K562 (cell line): ENCODE results near the gene RARS1. TPM values are rescaled to one million over a fixed set of nuclear protein-coding genes. Genes with fewer than 3 reads are reported as not detected.

Experiments used
- ATAC-seq: fragments of 200-7000 bp; cut with Tn5 transposase; 3 replicates; pipeline ENCODE4 v1.9.1; 2020; ENCODE audit warnings: moderate library complexity
- BruUV-seq: library from RNA; stranded (reverse); fragments of 400-500 nt; replicated peaks from 2 replicates; lab custom pipeline; 2021; lab: Mats Ljungman, UMichigan
- CTCF ChIA-PET: fragments of 300-600 bp; formaldehyde crosslinking; extraction: SDS; loops from one replicate; lab custom pipeline; 2021; ENCODE audit warnings: low intra/inter-chr PET ratio; lab: Yijun Ruan, JAX
- POLR2A ChIA-PET: fragments of 300-600, 350-650 bp; sonication (Branson Sonifier 250); formaldehyde crosslinking; extraction: SDS; loops from one replicate; lab custom pipeline; 2021; ENCODE audit warnings: antibody characterized with exemption, inconsistent platforms; lab: Yijun Ruan, JAX
- DNase-seq, 4 experiments: peaks; one replicate each; pipeline versions ENCODE4 v3.0.0 to v3.0.0-alpha.2; 2011 to 2018; ENCODE audit warnings: low spot score in 3 of 4, mixed read lengths in 3 of 4; ENCODE audit errors: extremely low read depth in 1 of 4
- FAIRE-seq: peaks from 2 replicates; lab custom pipeline; 2011; peaks lifted over from hg19 to GRCh38; lab: Jason Lieb, UNC
- H2AFZ ChIP-seq: 2 replicates; pipeline ENCODE4 v1.6.0; 2011; ENCODE audit warnings: low read depth, low read length, control low read depth, inconsistent platforms
- H3K27ac ChIP-seq: fragments of 200-600 bp; 3 replicates; pipeline ENCODE4 v1.8.0; 2011; ENCODE audit warnings: low read depth, mild to moderate bottlenecking, control low read depth, inconsistent platforms, low read length, moderate library complexity, mixed read lengths; ENCODE audit errors: extremely low read depth
- H3K27me3 ChIP-seq, 2 experiments: fragments of 300-600 bp in 1 of 2; 2 replicates in 1 of 2; 3 replicates in 1 of 2; pipeline versions ENCODE4 v1.6.0 to v1.8.0; 2011; ENCODE audit warnings: inconsistent platforms in 2 of 2, low read length in 2 of 2, mild to moderate bottlenecking in 1 of 2, mixed read lengths in 1 of 2, moderate library complexity in 1 of 2; ENCODE audit not compliant: control insufficient read depth in 2 of 2, insufficient read depth in 2 of 2
- H3K36me3 ChIP-seq: fragments of 300-600 bp; 3 replicates; pipeline ENCODE4 v1.8.0; 2011; ENCODE audit warnings: mild to moderate bottlenecking, low read length, inconsistent platforms; ENCODE audit not compliant: control insufficient read depth, insufficient read depth
- H3K4me1 ChIP-seq, 2 experiments: fragments of 200-600 bp in 1 of 2; replicated peaks in 1 of 2; 2 replicates in 1 of 2; 3 replicates in 1 of 2; pipeline versions ENCODE4 v1.5.1 to v1.8.0; 2011; ENCODE audit warnings: inconsistent platforms in 2 of 2, low read length in 2 of 2, mild to moderate bottlenecking in 1 of 2, mixed read lengths in 1 of 2, moderate library complexity in 1 of 2; ENCODE audit not compliant: control insufficient read depth in 2 of 2, insufficient read depth in 2 of 2
- H3K4me2 ChIP-seq: 2 replicates; pipeline ENCODE4 v1.6.1; 2011; ENCODE audit warnings: low read length, control low read depth, inconsistent platforms, mixed read lengths; ENCODE audit not compliant: insufficient read depth
- H3K4me3 ChIP-seq: fragments of 200-600 bp; sonication (generic), shearing (Covaris generic); 2 replicates; pipeline ENCODE4 v1.5.1; 2016; ENCODE audit warnings: control low read depth, inconsistent platforms
- H3K79me2 ChIP-seq: fragments of 200-600 bp; 3 replicates; pipeline ENCODE4 v1.8.0; 2011; ENCODE audit warnings: low read length, inconsistent platforms; ENCODE audit not compliant: control insufficient read depth, insufficient read depth
- H3K9ac ChIP-seq, 2 experiments: 2 replicates each; pipeline versions ENCODE4 v1.6.0 to v1.6.1; 2011; ENCODE audit warnings: low read depth in 2 of 2, low read length in 2 of 2, control low read depth in 1 of 2, inconsistent platforms in 1 of 2, mild to moderate bottlenecking in 1 of 2, mixed read lengths in 1 of 2; ENCODE audit not compliant: insufficient read depth in 1 of 2
- H3K9me1 ChIP-seq: one replicate; pipeline ENCODE4 v1.6.0; 2011; ENCODE audit warnings: inconsistent platforms, mild to moderate bottlenecking, low read length, moderate library complexity; ENCODE audit not compliant: control insufficient read depth, insufficient read depth
- H3K9me3 ChIP-seq: replicated peaks from 2 replicates; pipeline ENCODE4 v1.5.1; 2011; ENCODE audit warnings: low read depth, low read length, inconsistent platforms; ENCODE audit not compliant: control insufficient read depth, insufficient read depth
- H4K20me1 ChIP-seq: replicated peaks from 2 replicates; pipeline ENCODE4 v1.6.1; 2011; ENCODE audit warnings: low read length, inconsistent platforms, mixed read lengths; ENCODE audit not compliant: control insufficient read depth, insufficient read depth
- CREB3 ChIP-seq: fragments of 450-650 bp; conservative IDR thresholded peaks from 2 replicates; pipeline ENCODE4 v1.6.1; 2016; ENCODE audit warnings: missing genetic modification characterization, low read depth, mild to moderate bottlenecking, missing compliant biosample characterization, moderate library complexity
- CTBP1 ChIP-seq: fragments of 450-650 bp; IDR thresholded peaks from 2 replicates; pipeline ENCODE4 v1.6.1; 2016; ENCODE audit warnings: borderline replicate concordance
- DPF2 ChIP-seq: fragments of 450-650 bp; IDR thresholded peaks from 2 replicates; pipeline ENCODE4 v1.6.1; 2016
- KAT7 ChIP-seq: sonication (generic); formaldehyde crosslinking; IDR thresholded peaks from 2 replicates; pipeline ENCODE4 v1.8.0; 2022; ENCODE audit warnings: missing genetic modification reagents, mild to moderate bottlenecking, borderline replicate concordance
- KDM1A ChIP-seq, 2 experiments: fragments of 450-650 bp; IDR thresholded peaks; 2 replicates each; pipeline ENCODE4 v1.6.1; 2016; ENCODE audit warnings: mild to moderate bottlenecking in 2 of 2
- L3MBTL2 ChIP-seq: fragments of 450-650 bp; IDR thresholded peaks from 2 replicates; pipeline ENCODE4 v1.6.1; 2016; ENCODE audit warnings: mild to moderate bottlenecking, moderate library complexity
- TAL1 ChIP-seq: fragments of 450-650 bp; IDR thresholded peaks from 2 replicates; pipeline ENCODE4 v1.6.1; 2016; ENCODE audit warnings: mild to moderate bottlenecking
- TCFL5 ChIP-seq: fragments of 250-450 bp; sonication (Bioruptor Pico); conservative IDR thresholded peaks from 2 replicates; pipeline ENCODE4 v1.6.1; 2021; ENCODE audit warnings: mild to moderate bottlenecking, moderate library complexity, matching md5 sums
- ZBTB26 ChIP-seq: fragments of 450-650 bp; formaldehyde crosslinking; IDR thresholded peaks from 2 replicates; pipeline ENCODE4 v1.4.0; 2022; ENCODE audit warnings: missing genetic modification characterization
- ZNF263 ChIP-seq: sonication (generic); formaldehyde crosslinking; IDR thresholded peaks from 2 replicates; pipeline ENCODE4 v1.8.0; 2022; ENCODE audit warnings: mild to moderate bottlenecking, missing genetic modification reagents, borderline replicate concordance
- in situ Hi-C: fragments of 300-500 bp; cut with MboI; formaldehyde crosslinking; loops from 4 replicates; pipeline ENCODE4 v1.15.0; 2018; ENCODE audit warnings: inconsistent platforms, mixed read lengths
- intact Hi-C: fragments of 100-400 bp; cut with micrococcal nuclease; formaldehyde crosslinking; loops from 2 replicates; pipeline ENCODE4 v1.14.2; 2022
- polyA plus RNA-seq, 8 experiments: library from polyadenylated mRNA; depleted of rRNA in 4 of 8; stranded (reverse) in 5 of 8; unstranded in 3 of 8; fragments of >200 nt; fragmentation: Nextera tagmentation in 2 of 8; fragmentation: Illumina TruSeq in 1 of 8; extraction: Ambion mirVana in 2 of 8; extraction: Trizol in 1 of 8; gene quantifications; 2 replicates each; pipeline versions ENCODE4 v1.2.1 to v1.2.3, GENCODE V29; 2011 to 2014; ENCODE audit warnings: inconsistent platforms in 1 of 8, missing spikeins in 1 of 8
- total RNA-seq, 7 experiments: library from RNA; depleted of rRNA in 6 of 7; stranded (reverse); fragments of >200 nt in 6 of 7; fragmentation: Illumina TruSeq in 2 of 7; extraction: Trizol in 2 of 7; gene quantifications; 2 replicates each; pipeline versions ENCODE4 v1.2.1 to v1.2.3, GENCODE V29; 2011 to 2021; ENCODE audit warnings: low replicate concordance in 1 of 7
- TF ChIP-seq, protein P1 (sequence below): fragments of 450-650 bp; IDR thresholded peaks from 2 replicates; pipeline ENCODE4 v1.6.1; 2016; ENCODE audit warnings: missing biosample characterization, missing genetic modification characterization
- TF ChIP-seq, protein P2 (sequence below), 3 experiments: fragments of 200-800 bp in 1 of 3; sonication (Bioruptor generic) in 1 of 3; sonication (generic) in 1 of 3; formaldehyde crosslinking in 1 of 3; IDR thresholded peaks; 2 replicates each; pipeline versions ENCODE4 v1.6.1 to v1.8.0; 2016 to 2022; ENCODE audit warnings: mild to moderate bottlenecking in 2 of 3, missing compliant biosample characterization in 2 of 3, missing genetic modification characterization in 2 of 3, missing genetic modification reagents in 1 of 3
- TF ChIP-seq, protein P3 (sequence below): sonication (generic); formaldehyde crosslinking; IDR thresholded peaks from 2 replicates; pipeline ENCODE4 v1.8.1; 2023; ENCODE audit warnings: missing genetic modification reagents, mild to moderate bottlenecking, borderline replicate concordance

Gene RARS1
- total and polyA plus RNA-seq, 9 of the 15 experiments (the other 6 are each of a cell fraction or from before 2014, with no cell fraction given): 109 to 196 (median 139) TPM

DNA sequence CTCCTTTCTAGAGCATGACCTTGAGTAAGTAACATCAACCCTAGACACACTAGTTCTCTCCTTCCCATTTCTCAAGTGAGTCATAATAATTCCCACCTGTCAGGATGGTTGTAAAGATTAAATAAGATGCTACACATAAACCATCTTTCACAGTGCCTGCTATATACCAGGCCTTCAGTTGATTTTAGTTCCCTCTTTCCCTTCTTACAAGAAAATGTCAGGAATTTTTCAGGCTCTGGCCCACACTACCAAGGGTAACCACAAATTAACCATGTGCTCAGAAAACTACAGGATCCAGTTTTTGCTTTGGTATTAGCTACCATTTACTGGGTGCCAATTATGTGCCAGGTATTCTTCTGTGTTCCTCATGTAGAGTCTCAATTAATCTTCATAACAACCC is 42.7 kb upstream of the RARS1 start:
- ChIA-PET POLR2A (no interaction called here), CTCF (no interaction called here)
- H3K9me1 ChIP-seq: no peaks in the 10 kb centered on the region
- H3K27me3 ChIP-seq: peaks cover 15 to 21% of the 10 kb centered on the region in 2 experiments; a peak in 4 of 5 replicates
- no peaks in the 10 kb centered on the region for H3K4me1 ChIP-seq
- no peak overlapping the region for H3K4me3 ChIP-seq
- no peaks in the 10 kb centered on the region for H3K9me3 ChIP-seq
- no peaks in the 10 kb centered on the region for H4K20me1 ChIP-seq
- H3K9ac ChIP-seq: no peak overlapping the region
- H3K36me3 ChIP-seq: no peaks in the 10 kb centered on the region
- no peak overlapping the region for H3K27ac ChIP-seq
- no peak overlapping the region for H2AFZ ChIP-seq
- no TSS peak for BruUV-seq
- no peak overlapping the region for H3K4me2 ChIP-seq
- no peak for ATAC-seq
- H3K79me2 ChIP-seq: no peaks in the 10 kb centered on the region
- in situ Hi-C loops (no loop called here), intact Hi-C loops (no loop called here)
- FAIRE-seq: no peak
- DNase-seq: no peak
- no peak for TF ChIP-seq CTBP1
- TF ChIP-seq TAL1: no peak
- TF ChIP-seq TCFL5 (CRISPR knock-in tag): no peak
- TF ChIP-seq KAT7 (CRISPR knock-in tag): no peak
- no peak for TF ChIP-seq KDM1A (IDR thresholded peaks at IDR 0.05)
- no peak for TF ChIP-seq ZBTB26 (CRISPR knock-in tag)
- TF ChIP-seq, protein P1, sequence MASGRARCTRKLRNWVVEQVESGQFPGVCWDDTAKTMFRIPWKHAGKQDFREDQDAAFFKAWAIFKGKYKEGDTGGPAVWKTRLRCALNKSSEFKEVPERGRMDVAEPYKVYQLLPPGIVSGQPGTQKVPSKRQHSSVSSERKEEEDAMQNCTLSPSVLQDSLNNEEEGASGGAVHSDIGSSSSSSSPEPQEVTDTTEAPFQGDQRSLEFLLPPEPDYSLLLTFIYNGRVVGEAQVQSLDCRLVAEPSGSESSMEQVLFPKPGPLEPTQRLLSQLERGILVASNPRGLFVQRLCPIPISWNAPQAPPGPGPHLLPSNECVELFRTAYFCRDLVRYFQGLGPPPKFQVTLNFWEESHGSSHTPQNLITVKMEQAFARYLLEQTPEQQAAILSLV (tag): no peak
- no peak for TF ChIP-seq L3MBTL2
- TF ChIP-seq DPF2: no peak
- TF ChIP-seq, protein P2, sequence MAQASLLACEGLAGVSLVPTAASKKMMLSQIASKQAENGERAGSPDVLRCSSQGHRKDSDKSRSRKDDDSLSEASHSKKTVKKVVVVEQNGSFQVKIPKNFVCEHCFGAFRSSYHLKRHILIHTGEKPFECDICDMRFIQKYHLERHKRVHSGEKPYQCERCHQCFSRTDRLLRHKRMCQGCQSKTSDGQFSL (CRISPR knock-in tag; IDR thresholded peaks at IDR 0.05): no peak
- TF ChIP-seq, protein P2 (tag; IDR thresholded peaks at IDR 0.05): no peak
- TF ChIP-seq CREB3 (tag): no peak
- TF ChIP-seq ZNF263 (CRISPR knock-in tag): no peak
- TF ChIP-seq, protein P3, sequence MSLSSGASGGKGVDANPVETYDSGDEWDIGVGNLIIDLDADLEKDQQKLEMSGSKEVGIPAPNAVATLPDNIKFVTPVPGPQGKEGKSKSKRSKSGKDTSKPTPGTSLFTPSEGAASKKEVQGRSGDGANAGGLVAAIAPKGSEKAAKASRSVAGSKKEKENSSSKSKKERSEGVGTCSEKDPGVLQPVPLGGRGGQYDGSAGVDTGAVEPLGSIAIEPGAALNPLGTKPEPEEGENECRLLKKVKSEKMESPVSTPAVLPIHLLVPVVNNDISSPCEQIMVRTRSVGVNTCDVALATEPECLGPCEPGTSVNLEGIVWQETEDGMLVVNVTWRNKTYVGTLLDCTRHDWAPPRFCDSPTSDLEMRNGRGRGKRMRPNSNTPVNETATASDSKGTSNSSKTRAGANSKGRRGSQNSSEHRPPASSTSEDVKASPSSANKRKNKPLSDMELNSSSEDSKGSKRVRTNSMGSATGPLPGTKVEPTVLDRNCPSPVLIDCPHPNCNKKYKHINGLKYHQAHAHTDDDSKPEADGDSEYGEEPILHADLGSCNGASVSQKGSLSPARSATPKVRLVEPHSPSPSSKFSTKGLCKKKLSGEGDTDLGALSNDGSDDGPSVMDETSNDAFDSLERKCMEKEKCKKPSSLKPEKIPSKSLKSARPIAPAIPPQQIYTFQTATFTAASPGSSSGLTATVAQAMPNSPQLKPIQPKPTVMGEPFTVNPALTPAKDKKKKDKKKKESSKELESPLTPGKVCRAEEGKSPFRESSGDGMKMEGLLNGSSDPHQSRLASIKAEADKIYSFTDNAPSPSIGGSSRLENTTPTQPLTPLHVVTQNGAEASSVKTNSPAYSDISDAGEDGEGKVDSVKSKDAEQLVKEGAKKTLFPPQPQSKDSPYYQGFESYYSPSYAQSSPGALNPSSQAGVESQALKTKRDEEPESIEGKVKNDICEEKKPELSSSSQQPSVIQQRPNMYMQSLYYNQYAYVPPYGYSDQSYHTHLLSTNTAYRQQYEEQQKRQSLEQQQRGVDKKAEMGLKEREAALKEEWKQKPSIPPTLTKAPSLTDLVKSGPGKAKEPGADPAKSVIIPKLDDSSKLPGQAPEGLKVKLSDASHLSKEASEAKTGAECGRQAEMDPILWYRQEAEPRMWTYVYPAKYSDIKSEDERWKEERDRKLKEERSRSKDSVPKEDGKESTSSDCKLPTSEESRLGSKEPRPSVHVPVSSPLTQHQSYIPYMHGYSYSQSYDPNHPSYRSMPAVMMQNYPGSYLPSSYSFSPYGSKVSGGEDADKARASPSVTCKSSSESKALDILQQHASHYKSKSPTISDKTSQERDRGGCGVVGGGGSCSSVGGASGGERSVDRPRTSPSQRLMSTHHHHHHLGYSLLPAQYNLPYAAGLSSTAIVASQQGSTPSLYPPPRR (CRISPR knock-in tag): no peak
